Measurements from ENCODE around the gene CCR5.

DNA sequence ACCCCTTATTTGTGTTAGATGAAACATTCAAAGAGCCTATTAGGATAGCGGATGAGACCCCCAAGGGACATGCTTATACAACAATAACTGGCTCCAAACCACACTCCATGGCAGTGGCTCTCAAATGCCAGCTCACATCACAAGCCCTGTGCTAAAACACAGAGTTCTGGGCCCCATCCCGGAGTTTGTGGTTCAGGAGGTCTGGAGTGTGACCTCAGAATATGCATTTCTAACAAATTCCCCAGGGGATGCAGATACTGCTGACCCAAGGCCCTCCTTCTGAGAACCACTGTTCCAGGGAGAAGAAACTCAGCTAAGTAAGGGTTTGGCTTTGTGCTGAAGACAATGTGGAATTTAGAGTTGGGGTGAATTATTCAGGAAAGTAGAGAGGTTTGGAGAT is 39.9 kb downstream of the CCR5 start:
- TF ChIP-seq ZNF501 (CRISPR knock-in tag; IDR thresholded peaks at IDR 0.05) (no peak), CREBL2 (CRISPR knock-in tag; IDR thresholded peaks at IDR 0.05; ENCODE audit: borderline replicate concordance) (no peak)
- TF ChIP-seq, protein P1, sequence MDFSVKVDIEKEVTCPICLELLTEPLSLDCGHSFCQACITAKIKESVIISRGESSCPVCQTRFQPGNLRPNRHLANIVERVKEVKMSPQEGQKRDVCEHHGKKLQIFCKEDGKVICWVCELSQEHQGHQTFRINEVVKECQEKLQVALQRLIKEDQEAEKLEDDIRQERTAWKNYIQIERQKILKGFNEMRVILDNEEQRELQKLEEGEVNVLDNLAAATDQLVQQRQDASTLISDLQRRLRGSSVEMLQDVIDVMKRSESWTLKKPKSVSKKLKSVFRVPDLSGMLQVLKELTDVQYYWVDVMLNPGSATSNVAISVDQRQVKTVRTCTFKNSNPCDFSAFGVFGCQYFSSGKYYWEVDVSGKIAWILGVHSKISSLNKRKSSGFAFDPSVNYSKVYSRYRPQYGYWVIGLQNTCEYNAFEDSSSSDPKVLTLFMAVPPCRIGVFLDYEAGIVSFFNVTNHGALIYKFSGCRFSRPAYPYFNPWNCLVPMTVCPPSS (IDR thresholded peaks at IDR 0.05): no peak
